CD4-positive, alpha-beta T cell treated with Interleukin-12 subunit alpha and Interleukin-12 subunit beta, for 1 hour (primary cell): ENCODE measurements around the gene CSGALNACT2.
"Not testable (repeated sequence)": the region's sequence is repeated elsewhere in the genome, so short reads cannot be mapped to it uniquely, and the experiment has no call there.

ENCODE experiments used
- DNase-seq: peaks from one replicate; pipeline ENCODE4 v3.0.0-alpha.2; 2020

The CSGALNACT2 gene

DNA sequence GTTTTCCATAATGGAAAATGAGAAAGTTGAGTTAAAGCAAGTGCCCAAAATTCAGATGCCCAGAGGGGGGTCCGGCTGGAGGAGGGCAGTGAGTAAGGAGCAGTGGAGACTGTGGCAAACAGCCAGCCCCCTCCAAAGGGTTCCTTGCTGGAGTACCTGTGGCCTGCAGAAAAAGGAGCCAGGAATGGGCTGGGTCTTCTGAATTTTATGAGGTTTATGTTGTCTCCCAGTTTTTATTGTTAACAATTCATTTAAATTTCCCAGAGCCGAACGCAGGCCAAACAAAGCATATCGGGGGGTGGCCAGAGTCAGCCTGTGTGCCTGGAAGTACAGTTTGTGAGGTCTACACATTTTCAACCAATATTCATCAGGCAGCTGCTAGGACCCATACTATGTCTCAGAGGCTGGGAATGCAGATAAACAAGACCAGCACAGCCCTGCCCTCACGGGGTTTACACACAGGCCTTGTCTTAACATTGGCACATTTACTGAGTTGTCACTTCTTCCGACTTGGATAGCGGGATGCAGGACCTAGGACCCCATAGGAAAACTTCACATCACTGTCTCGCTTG is 12.9 kb upstream of the CSGALNACT2 start:
- DNase-seq = no peak

DNA sequence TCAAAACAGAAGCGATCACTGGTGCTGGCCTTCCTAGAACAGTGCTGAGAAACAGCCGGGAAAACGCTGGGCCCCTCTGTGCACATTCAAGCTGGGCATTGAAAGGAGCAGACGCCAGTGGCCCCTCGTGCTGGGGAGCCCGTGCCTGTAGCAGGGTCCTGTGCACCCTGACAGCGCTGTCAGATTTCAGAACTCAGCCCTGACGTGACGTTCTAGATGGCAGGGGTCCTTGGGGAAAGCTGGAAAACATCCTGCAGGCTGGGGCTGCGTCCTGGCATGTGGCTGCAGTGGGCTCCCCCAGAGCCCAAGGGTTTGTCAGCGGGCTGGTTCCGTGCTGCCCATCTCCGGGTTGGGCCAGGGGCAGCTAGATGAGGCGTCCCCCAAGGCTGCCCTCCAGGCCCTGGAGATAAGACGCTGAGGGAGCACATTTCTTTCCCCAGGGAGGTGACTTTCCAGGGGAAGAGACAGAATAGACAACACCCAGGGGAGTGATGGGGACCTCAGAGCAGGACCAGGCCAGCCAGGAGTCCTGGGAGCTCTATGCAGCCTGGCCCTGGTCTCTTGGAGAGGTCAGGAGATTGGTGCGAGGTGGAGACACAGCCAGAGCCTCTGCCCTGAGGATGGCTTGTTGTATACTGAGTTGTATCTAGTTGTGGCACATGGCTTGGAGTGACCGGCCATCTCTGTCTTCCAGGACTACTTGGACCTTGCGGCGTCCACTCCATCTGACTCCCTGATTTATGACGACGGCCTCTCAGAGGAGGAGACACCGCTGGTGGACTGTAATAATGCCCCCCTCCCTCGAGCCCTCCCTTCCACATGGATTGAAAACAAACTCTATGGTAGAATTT is 12.1 kb upstream of the CSGALNACT2 start:
- no peak for DNase-seq

DNA sequence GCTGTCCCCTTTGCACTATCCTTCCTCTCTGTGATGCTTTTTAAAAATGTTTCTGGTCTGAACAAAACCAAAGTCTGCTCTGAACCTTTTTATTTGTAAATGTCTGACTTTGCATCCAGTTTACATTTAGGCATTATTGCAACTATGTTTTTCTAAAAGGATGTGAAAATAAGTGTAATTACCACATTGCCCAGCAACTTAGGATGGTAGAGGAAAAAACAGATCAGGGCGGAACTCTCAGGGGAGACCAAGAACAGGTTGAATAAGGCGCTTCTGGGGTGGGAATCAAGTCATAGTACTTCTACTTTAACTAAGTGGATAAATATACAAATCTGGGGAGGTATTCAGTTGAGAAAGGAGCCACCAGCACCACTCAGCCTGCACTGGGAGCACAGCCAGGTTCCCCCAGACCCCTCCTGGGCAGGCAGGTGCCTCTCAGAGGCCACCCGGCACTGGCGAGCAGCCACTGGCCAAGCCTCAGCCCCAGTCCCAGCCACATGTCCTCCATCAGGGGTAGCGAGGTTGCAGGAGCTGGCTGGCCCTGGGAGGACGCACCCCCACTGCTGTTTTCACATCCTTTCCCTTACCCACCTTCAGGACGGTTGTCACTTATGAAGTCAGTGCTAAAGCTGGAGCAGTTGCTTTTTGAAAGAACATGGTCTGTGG is 11.4 kb upstream of the CSGALNACT2 start:
- no peak for DNase-seq

DNA sequence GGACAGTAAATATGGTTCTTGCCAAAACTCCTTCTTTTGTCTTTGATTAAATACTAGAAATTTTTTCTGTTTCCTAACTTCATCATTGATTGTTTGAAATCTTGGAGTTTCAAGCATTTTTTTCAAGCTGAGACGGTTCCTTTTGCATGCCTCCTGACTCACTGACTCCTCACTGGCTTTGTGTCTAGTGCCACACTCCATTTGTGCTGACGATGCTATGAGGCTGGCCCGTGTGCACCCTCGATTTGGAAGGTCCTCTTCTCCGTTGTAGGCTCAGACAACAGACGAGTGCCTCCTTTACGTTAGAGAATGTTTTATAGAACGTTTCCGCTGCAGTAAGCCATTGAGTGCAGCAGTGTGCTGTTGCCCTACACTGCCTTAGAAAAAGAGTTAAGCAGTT is 10.8 kb upstream of the CSGALNACT2 start:
- no peak for DNase-seq

DNA sequence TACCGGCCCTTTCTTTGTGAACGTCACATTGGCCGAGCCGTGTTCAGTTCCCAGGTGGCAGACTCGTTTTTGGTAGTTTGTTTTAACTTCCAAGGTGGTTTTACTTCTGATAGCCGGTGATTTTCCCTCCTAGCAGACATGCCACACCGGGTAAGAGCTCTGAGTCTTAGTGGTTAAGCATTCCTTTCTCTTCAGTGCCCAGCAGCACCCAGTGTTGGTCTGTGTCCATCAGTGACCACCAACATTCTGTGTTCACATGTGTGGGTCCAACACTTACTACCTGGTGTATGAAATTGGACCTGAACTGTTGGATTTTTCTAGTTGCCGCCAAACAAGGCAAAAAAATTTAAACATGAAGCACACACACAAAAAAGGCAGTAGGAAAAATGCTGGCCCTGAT is 9.9 kb upstream of the CSGALNACT2 start:
- DNase-seq = no peak

DNA sequence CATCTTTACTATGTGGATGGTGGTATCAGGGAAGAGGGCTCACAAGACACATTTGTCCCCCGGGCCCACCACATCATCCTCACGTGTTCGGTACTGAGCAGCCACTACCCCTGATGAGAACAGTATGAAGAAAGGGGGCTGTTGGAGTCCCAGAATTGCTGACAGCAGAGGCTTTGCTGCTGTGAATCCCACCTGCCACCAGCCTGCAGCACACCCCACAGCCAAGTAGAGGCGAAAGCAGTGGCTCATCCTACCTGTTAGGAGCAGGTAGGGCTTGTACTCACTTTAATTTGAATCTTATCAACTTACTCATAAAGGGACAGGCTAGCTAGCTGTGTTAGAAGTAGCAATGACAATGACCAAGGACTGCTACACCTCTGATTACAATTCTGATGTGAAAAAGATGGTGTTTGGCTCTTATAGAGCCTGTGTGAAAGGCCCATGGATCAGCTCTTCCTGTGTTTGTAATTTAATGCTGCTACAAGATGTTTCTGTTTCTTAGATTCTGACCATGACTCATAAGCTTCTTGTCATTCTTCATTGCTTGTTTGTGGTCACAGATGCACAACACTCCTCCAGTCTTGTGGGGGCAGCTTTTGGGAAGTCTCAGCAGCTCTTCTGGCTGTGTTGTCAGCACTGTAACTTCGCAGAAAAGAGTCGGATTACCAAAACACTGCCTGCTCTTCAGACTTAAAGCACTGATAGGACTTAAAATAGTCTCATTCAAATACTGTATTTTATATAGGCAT is 9.1 kb upstream of the CSGALNACT2 start:
- DNase-seq = no peak

DNA sequence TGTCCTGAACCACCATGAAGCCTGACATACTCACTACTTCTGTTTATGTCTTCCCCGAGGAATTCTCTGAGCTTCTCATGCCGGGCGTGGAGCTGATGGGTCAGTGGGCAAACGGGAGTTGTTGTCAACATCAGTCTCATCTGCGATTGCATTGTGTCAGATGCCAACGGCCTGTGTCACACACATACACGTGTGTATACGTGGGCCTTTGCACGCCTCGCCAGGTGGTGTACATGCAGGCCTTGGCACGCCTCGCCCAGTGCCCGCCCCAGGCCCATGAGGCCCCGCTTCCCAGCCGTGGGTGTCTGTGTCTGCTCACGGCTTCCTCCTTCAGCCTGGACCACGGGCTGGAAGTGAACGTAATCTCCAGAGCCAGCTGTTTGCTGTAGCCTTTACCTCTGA is 7.5 kb upstream of the CSGALNACT2 start:
- DNase-seq = no peak

DNA sequence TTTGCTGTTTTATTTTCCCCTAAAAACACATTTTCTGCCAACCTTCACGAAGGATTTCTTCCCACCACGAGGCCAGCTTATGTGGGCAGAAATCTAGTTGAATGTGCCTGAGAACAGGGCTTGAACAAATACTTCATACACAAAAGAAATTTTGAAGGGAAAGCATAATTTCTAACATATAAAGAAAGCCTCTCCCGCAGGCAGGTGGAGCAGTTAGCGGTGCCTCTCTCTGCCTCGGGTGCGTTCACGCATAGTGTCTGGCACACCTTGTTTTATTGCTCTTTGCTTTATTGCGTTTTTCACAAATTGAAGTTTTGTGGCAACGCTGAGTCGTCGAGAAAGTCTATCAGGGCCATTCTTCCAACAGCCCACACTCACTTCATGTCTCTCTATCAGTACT is 7.0 kb upstream of the CSGALNACT2 start:
- no peak for DNase-seq

DNA sequence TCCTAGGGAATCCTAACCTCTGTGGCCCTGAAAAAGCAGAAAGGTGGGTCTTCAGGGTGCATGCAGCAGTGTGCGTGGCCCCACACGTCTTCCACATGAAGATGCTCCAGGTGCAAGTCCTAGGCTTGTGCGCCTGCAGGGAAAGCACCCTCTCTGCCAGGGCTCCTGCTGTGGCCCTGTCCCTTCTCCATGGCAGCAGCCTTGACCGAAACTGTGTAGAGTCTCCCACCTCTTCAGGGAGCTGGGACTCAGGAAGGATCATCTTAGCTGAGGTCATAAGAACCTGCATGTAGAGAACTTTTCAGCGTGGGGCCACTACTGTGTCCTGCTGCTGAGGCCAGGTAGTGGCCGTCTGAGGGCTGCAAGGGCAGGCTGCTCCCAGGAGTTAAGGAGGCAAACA is 6.3 kb upstream of the CSGALNACT2 start:
- no peak for DNase-seq

DNA sequence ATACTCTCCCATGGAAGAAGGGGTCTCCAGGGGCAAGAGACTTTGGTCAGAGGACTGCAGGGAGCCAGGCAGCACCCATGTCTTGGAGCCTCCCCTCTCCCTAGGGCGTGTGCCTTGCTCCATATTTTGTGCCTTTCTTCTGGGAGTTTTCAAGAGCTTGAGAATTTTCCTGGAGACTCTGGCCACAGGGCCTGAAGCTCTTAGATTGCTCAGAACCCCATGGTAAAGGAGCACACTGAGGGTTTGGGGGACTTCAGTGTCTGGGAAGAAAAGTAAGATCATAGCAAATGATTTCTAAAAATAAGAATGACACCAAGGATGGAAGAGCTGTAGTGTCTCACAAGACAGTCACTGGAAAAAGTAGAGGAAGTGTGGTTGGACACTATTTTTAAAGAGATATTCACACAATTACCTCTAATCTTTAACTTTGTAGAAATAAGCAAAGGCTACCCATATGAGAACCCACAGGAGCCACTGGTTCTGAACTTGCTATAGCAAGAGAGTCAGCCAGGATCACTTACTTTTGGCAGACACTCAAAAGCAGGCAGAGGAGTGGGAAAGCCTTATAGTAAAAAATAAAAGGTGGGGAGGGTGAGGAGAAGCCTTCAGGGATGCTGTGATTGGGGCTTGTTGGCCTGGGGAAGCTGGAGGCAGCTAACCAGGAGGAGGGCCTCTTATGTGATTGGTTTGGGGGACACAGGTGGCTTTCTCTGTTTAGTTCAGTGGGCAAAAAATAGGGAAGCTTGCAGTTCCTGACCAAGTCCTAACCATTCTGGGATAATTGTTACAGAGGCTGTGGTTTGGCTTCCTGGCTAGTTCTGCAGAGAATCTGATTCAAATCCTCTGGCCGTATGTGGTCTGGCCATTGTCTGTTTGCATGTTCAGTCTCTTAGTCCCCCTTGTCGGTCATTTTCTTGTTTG is 5.1 kb upstream of the CSGALNACT2 start:
- DNase-seq = no peak

DNA sequence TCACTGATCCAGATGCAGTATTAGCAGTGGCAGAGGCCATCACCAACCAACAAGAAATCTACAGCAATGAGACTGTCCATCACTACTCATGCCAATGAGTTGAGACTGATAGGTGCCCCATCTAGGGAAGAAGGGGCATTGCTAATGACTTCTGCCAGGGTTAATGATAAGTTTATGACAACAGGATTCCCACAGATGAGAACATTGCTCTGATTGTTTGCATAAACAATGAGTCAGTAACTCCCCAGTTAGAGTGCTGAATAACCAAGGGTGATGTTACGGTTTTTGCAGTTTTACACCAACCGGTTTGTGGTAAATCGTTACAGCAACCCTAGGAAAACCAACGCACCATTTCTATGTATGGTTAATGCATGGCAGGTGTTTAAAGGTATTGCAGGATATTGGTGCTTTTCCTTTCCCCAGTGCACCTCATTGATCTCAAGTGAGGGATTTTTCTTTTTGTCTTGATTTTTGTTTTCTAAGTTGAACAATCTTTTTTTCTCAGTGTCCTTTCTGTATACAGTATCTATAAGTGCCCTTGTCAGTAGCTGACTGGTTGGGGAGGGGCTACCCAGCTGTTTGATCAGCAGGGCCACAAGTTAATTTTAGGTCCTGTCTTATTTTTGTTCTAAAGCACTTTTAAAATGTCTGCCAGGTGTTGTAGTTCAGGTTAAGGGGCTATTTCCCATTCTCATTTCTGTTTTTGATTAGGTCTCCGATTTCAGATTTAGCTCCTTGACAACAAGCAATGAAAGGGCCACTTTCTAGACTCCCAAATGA is 3.9 kb upstream of the CSGALNACT2 start:
- no peak for DNase-seq

DNA sequence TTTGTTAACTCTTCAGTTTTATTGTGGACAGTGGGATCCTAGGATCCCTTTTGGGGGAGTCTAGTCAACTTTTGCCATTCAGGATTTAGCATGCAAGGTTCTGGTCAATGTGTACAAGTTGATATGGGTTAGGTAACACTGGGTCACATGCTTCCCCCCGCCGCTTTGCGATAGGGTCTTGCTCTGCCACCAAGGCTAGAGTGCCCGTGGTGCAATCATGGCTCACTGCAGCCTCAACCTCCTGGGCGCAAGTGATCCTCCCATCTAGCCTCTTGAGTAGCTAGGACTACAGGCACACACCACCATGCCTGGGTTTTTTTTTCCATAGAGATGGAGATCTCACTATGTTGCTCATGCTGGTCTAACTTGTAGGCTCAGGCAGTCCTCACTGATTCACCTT is 3.2 kb upstream of the CSGALNACT2 start:
- DNase-seq = no peak

DNA sequence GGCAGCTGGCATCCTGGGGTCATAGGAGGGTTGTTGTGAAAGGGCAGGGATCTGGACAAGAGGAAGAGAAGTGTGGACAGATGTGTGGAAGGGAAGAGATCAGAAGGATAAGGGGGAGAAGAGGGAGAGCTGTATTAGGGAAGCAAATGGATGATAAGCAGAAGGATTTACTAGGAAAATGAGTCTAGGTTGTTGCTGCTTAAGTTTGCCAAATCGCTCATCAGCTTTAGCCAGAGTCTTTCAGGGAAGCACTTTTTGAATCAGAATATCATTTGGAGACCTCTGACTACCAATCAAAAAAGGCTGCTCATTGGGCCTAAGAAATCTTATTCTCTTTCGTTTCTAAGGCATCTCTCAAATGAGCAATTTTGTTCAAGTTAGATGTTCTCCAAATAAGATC is 2.6 kb upstream of the CSGALNACT2 start:
- no peak for DNase-seq

DNA sequence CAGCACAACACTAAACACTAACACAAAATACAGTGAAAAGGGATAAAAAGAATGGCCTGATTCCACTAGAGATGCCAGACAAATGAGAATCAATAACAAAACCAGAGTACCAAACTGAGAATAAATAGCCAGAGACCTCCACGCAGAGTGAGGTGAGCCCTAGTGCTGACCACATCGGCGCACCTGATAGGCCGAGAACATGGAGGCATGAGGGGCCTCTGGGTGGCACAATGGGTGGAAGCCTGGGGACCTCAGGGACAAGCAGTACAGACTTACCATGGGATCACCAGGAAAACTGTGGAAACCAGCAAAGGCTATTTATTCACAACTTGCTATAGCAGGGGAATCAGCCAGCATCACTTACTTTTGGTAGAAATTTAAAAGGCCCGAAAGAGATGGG is 1.8 kb upstream of the CSGALNACT2 start:
- DNase-seq = no peak

DNA sequence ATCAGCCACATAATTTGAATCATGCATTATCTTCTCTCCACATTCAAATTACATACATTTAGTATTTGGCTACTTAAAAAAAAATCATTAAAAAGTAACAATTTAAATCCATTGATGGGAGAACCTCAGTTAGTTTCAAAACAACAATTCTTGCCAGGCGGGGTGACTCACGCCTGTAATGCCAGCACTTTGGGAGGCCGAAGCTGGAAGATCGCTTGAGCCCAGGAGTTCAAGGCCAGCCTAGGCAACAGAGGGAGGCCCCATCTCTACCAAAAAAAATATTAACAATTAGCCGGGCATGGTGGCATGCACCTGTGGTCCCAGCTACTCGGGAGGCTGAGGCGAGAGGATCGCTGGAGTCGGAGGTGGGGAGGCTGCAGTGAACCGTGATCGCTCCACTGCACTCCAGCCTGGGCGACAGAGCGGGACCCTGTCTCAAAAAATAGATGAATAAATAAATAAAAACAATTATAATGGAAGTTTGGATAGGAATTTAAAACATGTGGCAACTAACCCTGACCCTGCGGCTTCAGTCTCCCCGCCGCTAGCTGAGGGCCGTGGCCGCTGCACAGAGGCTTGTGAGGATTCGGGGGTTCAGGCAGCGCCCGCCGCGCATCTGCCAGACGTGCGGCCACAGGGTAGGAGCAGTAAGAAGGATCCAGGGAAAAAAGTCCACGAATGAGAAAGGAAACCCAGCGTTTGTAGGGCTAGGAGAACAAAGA is 1.1 kb upstream of the CSGALNACT2 start:
- DNase-seq = no peak

DNA sequence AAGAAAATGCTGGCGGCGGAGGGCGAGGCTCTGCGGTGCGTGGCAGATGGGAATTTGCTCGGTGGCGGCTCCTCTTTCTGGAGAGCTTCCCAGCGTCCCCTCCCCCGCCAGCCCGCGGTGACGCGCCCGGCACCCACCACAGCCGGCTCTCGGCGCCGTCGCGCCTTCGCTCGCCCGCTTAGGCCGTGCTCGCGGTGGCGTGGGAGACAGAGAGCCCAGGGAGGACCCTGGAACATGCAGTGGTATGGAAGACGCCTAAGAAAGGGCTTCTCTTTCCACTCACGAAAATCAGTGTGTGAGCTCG is 576 bp upstream of the CSGALNACT2 start:
- peak; percentile 38 for DNase-seq

DNA sequence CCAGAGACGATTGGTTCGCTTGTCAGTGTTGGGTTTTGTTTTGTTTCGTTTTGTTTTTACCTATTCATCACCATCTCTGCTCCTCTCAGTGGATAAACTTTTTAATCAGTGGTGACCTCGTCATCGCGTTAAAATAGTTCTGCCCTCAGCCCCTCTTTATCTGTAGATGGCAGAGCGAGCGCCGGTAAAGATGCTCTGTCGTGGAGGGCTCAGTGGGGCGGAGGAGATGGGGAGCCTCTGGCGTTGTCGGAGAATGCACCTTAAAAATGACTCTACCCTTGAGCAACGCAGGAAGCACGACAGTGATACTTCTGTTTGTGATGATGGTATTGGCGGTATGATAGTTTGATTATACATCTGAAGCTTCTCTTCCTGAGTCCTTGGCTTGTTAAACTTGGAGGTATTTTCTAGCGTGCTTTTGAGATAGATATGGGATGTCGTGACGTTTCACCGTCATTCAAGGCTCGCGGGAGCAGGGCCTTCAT is 554 bp downstream of the CSGALNACT2 start:
- DNase-seq = peak; percentile 72

DNA sequence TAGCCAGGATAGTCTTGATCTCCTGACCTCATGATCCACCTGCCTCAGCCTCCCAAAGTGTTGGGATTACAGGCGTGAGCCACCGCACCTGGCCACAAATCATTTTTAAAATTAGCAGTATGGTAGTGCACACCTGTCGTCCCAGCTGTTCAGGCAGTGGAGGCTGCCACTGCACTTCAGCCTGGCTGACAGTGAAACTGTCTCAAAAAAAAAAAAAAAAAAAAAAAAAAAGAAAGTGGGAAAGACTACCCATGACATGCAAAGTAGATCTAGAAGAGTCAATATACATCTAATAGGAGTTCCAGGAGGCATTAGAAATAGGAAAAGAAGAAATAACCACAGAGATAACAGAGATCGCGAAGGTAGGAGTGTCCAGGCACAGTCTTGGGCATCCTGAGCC is 3.2 kb downstream of the CSGALNACT2 start:
- no peak for DNase-seq

DNA sequence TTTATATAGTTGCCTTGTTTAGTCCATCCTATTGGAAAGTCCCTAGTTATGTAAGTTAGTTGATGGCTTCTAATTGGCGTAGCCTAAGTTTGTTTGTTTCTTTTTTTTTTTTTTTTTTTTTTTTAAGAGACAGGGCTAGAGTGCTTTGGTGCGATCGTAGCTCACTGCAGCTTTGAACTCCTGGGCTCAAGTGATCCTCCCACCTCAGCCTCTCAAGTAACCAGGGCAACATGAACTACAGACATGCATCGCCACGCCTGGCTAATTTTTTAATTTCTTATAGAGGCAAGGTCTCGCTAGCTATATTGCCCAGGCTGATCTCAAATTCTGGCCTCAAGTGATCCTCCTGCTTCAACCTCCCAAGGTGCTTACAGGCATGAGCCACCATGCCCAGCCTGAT is 7.1 kb downstream of the CSGALNACT2 start:
- DNase-seq = no peak

DNA sequence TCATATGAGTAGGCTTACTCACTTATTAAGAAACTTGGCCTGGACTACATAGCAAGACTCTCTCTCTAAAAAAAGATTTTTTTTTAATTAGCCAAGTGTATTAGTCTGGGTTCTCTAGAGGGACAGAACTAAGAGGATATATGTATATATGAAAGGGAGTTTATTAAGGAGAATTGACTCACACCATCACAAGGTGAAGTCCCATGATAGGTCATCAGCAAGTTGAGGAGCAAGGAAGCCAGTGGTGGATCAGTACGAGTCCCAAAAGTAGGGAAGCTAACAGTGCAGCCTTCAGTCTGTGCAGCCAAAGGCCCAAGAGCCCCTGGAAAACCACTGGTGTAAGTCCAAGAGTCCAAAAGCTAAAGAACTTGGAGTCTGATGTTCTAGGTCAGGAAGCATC is 7.7 kb downstream of the CSGALNACT2 start:
- not testable (repeated sequence) for DNase-seq

DNA sequence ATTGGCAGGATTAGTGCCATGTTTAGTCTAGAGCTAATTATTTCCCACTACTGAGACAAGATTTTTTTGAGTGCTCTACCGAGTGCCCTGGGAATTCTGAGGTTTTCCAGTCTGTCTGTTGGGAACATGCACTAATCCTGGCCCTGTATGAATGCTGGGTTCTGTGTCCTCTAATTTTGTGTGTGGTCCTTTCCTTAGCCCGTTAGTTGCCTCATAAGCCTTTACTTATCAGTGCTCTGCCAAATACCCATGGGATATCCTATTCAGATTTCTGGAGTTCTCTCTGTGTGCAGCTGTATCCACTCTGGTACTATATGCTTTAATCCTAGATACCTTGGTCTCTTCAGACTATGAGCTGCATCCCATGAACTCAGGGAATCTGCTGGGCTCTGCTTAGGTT is 13.1 kb downstream of the CSGALNACT2 start:
- DNase-seq = no peak
